Measurements from ENCODE around the gene TENM4. TPM values are rescaled to one million over a fixed set of nuclear protein-coding genes. Genes with fewer than 3 reads are reported as not detected.

TENM4 gene
- total RNA-seq, 1 experiment from 2014 or later: 25.0 TPM

DNA sequence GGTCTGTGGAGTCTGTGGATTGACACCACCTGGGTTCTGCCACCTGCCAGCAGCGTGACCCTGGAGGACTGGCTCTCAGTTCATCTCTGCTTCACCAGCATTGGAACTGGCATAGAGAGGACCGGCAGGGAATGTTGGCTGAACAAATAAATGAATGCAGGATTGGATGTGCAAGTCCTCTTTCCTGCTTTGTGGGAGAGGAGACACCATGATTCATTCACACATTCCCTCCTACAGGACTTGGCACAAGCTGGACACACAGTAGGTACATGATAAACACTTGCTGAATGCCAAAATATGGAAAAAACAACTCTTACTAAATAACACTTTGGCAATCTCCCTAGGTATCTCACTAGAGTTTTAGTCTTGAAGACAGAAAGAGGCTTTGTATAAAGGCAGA, 749.6 kb downstream of the TENM4 start:
- H3K27ac Mint-ChIP-seq: no peak overlapping the region
- no peak for TF ChIP-seq ZNF121 (CRISPR knock-in tag; IDR thresholded peaks at IDR 0.05)
- no peak for TF ChIP-seq ATF1 (CRISPR knock-in tag; IDR thresholded peaks at IDR 0.05)
- TF ChIP-seq, protein P1, sequence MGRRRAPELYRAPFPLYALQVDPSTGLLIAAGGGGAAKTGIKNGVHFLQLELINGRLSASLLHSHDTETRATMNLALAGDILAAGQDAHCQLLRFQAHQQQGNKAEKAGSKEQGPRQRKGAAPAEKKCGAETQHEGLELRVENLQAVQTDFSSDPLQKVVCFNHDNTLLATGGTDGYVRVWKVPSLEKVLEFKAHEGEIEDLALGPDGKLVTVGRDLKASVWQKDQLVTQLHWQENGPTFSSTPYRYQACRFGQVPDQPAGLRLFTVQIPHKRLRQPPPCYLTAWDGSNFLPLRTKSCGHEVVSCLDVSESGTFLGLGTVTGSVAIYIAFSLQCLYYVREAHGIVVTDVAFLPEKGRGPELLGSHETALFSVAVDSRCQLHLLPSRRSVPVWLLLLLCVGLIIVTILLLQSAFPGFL (CRISPR knock-in tag; IDR thresholded peaks at IDR 0.05; ENCODE audit: borderline replicate concordance): no peak
- TF ChIP-seq, protein P2, sequence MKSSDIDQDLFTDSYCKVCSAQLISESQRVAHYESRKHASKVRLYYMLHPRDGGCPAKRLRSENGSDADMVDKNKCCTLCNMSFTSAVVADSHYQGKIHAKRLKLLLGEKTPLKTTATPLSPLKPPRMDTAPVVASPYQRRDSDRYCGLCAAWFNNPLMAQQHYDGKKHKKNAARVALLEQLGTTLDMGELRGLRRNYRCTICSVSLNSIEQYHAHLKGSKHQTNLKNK (CRISPR knock-in tag; IDR thresholded peaks at IDR 0.05): no peak
- no peak for TF ChIP-seq FOXP1 (CRISPR knock-in tag; IDR thresholded peaks at IDR 0.05; ENCODE audit: borderline replicate concordance)
- TF ChIP-seq MXD4 (CRISPR knock-in tag; IDR thresholded peaks at IDR 0.05; ENCODE audit: borderline replicate concordance): no peak
- no peak for TF ChIP-seq JUN (CRISPR knock-in tag; IDR thresholded peaks at IDR 0.05)
- no peak for TF ChIP-seq TP53 (CRISPR knock-in tag; IDR thresholded peaks at IDR 0.05)
- TF ChIP-seq, protein P3, sequence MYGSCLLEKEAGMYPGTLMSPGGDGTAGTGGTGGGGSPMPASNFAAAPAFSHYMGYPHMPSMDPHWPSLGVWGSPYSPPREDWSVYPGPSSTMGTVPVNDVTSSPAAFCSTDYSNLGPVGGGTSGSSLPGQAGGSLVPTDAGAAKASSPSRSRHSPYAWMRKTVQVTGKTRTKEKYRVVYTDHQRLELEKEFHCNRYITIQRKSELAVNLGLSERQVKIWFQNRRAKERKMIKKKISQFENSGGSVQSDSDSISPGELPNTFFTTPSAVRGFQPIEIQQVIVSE (CRISPR knock-in tag; IDR thresholded peaks at IDR 0.05; ENCODE audit: borderline replicate concordance): no peak
- H3K9me3 Mint-ChIP-seq: peaks cover 4% of the 10 kb centered on the region; the same call in 1 of the 2 replicates

DNA sequence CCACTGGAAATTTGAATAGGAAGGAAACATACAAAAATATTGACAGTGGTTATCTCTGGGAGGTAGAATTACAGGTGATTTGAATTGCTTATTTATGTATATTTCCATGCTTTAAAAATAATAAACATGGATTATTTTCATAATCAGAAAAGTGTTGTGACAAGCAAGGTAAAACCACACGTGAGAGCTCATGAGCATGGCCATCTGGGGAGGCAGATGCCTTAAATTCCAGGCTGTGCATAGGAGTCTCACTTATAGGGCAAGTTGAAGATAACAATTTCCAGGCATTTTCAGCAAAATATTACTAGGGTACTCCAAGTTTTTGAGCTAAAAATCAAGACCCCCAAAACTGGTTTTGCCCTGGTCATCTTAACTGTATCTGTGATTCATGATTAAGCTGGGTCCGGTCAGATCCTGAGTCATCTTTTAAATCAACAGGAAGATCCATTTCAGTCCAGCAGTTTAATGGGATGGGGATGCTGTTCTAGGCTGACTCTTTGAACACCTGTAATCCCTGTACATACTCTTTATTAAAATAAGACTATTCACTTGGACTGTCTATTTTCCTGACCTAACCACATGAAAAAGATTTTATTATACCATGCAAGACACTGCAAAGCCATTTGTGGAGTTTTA, 750.4 kb downstream of the TENM4 start:
- ATAC-seq (no peak), DNase-seq (ENCODE audit: low spot score) (no peak)
- H3K4me3 Mint-ChIP-seq: no peak overlapping the region
- peaks cover 26% of the 10 kb centered on the region for H3K4me1 Mint-ChIP-seq
- peaks cover 3% of the 10 kb centered on the region; the same call in 1 of the 2 replicates for H3K36me3 Mint-ChIP-seq
- peaks cover 4% of the 10 kb centered on the region; the same call in 1 of the 2 replicates for H3K9me3 Mint-ChIP-seq
- H3K27ac Mint-ChIP-seq: no peak overlapping the region
- ChIA-PET CTCF (interaction anchor here (1.3 to 3.7 kb wide), 2 partner anchors 25 to 45 kb away, joined by 6 to 14 read pairs; no protein-coding TSS in a partner anchor), POLR2A (interaction anchor here (0.5 kb wide), 1 partner anchor 177 kb away, joined by 3 read pairs; no protein-coding TSS in a partner anchor)
- H3K27me3 Mint-ChIP-seq (ENCODE audit: low read depth): no peaks in the 10 kb centered on the region
- TF ChIP-seq, protein P4, sequence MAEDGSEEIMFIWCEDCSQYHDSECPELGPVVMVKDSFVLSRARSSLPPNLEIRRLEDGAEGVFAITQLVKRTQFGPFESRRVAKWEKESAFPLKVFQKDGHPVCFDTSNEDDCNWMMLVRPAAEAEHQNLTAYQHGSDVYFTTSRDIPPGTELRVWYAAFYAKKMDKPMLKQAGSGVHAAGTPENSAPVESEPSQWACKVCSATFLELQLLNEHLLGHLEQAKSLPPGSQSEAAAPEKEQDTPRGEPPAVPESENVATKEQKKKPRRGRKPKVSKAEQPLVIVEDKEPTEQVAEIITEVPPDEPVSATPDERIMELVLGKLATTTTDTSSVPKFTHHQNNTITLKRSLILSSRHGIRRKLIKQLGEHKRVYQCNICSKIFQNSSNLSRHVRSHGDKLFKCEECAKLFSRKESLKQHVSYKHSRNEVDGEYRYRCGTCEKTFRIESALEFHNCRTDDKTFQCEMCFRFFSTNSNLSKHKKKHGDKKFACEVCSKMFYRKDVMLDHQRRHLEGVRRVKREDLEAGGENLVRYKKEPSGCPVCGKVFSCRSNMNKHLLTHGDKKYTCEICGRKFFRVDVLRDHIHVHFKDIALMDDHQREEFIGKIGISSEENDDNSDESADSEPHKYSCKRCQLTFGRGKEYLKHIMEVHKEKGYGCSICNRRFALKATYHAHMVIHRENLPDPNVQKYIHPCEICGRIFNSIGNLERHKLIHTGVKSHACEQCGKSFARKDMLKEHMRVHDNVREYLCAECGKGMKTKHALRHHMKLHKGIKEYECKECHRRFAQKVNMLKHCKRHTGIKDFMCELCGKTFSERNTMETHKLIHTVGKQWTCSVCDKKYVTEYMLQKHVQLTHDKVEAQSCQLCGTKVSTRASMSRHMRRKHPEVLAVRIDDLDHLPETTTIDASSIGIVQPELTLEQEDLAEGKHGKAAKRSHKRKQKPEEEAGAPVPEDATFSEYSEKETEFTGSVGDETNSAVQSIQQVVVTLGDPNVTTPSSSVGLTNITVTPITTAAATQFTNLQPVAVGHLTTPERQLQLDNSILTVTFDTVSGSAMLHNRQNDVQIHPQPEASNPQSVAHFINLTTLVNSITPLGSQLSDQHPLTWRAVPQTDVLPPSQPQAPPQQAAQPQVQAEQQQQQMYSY (CRISPR knock-in tag; IDR thresholded peaks at IDR 0.05): no peak
- TF ChIP-seq ETV6 (CRISPR knock-in tag; IDR thresholded peaks at IDR 0.05) (no peak), OVOL2 (CRISPR knock-in tag; IDR thresholded peaks at IDR 0.05; ENCODE audit: borderline replicate concordance) (no peak), SOX15 (CRISPR knock-in tag; IDR thresholded peaks at IDR 0.05) (no peak), NFE2L1 (CRISPR knock-in tag; IDR thresholded peaks at IDR 0.05) (no peak), SP1 (CRISPR knock-in tag; conservative IDR thresholded peaks at IDR 0.05) (no peak), CREM (CRISPR knock-in tag; IDR thresholded peaks at IDR 0.05) (no peak)
- TF ChIP-seq, protein P5, sequence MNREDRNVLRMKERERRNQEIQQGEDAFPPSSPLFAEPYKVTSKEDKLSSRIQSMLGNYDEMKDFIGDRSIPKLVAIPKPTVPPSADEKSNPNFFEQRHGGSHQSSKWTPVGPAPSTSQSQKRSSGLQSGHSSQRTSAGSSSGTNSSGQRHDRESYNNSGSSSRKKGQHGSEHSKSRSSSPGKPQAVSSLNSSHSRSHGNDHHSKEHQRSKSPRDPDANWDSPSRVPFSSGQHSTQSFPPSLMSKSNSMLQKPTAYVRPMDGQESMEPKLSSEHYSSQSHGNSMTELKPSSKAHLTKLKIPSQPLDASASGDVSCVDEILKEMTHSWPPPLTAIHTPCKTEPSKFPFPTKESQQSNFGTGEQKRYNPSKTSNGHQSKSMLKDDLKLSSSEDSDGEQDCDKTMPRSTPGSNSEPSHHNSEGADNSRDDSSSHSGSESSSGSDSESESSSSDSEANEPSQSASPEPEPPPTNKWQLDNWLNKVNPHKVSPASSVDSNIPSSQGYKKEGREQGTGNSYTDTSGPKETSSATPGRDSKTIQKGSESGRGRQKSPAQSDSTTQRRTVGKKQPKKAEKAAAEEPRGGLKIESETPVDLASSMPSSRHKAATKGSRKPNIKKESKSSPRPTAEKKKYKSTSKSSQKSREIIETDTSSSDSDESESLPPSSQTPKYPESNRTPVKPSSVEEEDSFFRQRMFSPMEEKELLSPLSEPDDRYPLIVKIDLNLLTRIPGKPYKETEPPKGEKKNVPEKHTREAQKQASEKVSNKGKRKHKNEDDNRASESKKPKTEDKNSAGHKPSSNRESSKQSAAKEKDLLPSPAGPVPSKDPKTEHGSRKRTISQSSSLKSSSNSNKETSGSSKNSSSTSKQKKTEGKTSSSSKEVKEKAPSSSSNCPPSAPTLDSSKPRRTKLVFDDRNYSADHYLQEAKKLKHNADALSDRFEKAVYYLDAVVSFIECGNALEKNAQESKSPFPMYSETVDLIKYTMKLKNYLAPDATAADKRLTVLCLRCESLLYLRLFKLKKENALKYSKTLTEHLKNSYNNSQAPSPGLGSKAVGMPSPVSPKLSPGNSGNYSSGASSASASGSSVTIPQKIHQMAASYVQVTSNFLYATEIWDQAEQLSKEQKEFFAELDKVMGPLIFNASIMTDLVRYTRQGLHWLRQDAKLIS (CRISPR knock-in tag; IDR thresholded peaks at IDR 0.05; ENCODE audit: borderline replicate concordance): no peak
- TF ChIP-seq, protein P6, sequence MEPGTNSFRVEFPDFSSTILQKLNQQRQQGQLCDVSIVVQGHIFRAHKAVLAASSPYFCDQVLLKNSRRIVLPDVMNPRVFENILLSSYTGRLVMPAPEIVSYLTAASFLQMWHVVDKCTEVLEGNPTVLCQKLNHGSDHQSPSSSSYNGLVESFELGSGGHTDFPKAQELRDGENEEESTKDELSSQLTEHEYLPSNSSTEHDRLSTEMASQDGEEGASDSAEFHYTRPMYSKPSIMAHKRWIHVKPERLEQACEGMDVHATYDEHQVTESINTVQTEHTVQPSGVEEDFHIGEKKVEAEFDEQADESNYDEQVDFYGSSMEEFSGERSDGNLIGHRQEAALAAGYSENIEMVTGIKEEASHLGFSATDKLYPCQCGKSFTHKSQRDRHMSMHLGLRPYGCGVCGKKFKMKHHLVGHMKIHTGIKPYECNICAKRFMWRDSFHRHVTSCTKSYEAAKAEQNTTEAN (CRISPR knock-in tag; IDR thresholded peaks at IDR 0.05): no peak
- TF ChIP-seq, protein P7, sequence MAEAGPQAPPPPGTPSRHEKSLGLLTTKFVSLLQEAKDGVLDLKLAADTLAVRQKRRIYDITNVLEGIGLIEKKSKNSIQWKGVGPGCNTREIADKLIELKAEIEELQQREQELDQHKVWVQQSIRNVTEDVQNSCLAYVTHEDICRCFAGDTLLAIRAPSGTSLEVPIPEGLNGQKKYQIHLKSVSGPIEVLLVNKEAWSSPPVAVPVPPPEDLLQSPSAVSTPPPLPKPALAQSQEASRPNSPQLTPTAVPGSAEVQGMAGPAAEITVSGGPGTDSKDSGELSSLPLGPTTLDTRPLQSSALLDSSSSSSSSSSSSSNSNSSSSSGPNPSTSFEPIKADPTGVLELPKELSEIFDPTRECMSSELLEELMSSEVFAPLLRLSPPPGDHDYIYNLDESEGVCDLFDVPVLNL (CRISPR knock-in tag; IDR thresholded peaks at IDR 0.05; ENCODE audit: borderline replicate concordance, low read depth): no peak
- TF ChIP-seq, protein P8, sequence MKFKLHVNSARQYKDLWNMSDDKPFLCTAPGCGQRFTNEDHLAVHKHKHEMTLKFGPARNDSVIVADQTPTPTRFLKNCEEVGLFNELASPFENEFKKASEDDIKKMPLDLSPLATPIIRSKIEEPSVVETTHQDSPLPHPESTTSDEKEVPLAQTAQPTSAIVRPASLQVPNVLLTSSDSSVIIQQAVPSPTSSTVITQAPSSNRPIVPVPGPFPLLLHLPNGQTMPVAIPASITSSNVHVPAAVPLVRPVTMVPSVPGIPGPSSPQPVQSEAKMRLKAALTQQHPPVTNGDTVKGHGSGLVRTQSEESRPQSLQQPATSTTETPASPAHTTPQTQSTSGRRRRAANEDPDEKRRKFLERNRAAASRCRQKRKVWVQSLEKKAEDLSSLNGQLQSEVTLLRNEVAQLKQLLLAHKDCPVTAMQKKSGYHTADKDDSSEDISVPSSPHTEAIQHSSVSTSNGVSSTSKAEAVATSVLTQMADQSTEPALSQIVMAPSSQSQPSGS (CRISPR knock-in tag; IDR thresholded peaks at IDR 0.05; ENCODE audit: borderline replicate concordance, low read depth): no peak

More for the DNA sequence above, 749.6 kb downstream of the TENM4 start:
- peaks cover 26% of the 10 kb centered on the region for H3K4me1 Mint-ChIP-seq
- no peak overlapping the region for H3K4me3 Mint-ChIP-seq
- POLR2A ChIA-PET: interaction anchor here (0.5 kb wide), 1 partner anchor 176 kb away, joined by 3 read pairs; no protein-coding TSS in a partner anchor
- no peaks in the 10 kb centered on the region for H3K27me3 Mint-ChIP-seq (ENCODE audit: low read depth)
- CTCF ChIA-PET: no interaction called here
- DNase-seq (ENCODE audit: low spot score) (no peak), ATAC-seq (no peak)
- H3K36me3 Mint-ChIP-seq: peaks cover 3% of the 10 kb centered on the region; the same call in 1 of the 2 replicates

Data from WTC11 (cell line).